HG03520 (cell line): Measurements from ENCODE around the gene COA7.
"Not testable (repeated sequence)": the region's sequence is repeated elsewhere in the genome, so short reads cannot be mapped to it uniquely, and the experiment has no call there.

Source experiments
- ATAC-seq: cut with Tn5 transposase; IDR thresholded peaks from one replicate; pipeline ENCODE4 v1.9.1; 2021; ENCODE audit warnings: mild to moderate bottlenecking, moderate library complexity; ENCODE audit not compliant: unreplicated experiment

COA7 gene

DNA sequence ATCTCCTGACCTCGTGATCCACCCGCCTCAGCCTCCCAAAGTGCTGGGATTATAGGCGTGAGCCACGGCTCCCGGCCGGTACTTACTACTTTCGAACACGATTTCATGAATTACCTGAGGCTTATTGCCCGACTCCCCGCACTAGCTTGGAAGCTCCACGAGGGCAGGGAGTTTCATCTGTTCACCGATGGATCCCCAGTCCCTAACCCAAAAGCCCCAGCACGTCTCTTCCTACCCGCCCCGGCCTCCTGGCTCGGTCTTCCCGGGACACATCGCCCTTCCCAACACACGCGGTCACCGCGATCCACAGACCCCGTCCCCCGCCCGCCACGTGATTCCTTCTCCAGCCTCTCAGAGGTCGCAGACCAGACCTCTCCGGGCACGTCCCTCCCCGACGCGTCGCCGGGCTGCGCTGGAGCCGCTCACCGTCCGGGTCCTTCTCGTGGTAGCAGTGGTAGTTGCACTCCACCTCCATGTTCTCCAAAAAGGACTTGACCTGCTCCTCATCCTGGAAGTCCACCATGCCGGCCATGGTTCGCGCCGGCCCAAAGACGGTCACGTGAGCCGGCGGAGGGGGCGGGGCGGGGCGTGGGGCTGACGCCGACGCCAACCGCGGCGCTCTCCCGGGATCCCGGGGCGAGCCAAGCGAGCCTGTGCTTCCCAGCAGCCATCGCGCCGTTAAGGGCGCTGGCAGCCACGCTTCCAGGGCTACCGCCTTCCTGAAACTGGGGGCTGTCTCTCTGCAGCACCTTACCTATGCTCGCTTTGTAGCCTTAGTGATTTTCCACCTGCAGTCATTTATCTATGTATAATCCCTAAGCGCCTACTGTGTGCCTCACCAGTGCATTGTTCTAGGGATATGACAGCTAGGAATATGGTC lies at the start of gene COA7:
COA7 (minus strand) TSS at position 553 of the 880 bp plus-strand sequence; CDS start at position 532, 21 bp downstream.
- peak; percentile 29 for ATAC-seq

- no peak for ATAC-seq
Measured at GRCh38 chr1:52747450-52747849, 49.3 kb upstream of the COA7 start.

- ATAC-seq = no peak
Measured at GRCh38 chr1:52746189-52746588, 48.0 kb upstream of the COA7 start.

GRCh38 chr1:52741259-52741658 lies 43.1 kb upstream of the COA7 start:
- ATAC-seq = no peak

GRCh38 chr1:52739699-52740467 lies 41.7 kb upstream of the COA7 start:
- ATAC-seq = no peak

DNA sequence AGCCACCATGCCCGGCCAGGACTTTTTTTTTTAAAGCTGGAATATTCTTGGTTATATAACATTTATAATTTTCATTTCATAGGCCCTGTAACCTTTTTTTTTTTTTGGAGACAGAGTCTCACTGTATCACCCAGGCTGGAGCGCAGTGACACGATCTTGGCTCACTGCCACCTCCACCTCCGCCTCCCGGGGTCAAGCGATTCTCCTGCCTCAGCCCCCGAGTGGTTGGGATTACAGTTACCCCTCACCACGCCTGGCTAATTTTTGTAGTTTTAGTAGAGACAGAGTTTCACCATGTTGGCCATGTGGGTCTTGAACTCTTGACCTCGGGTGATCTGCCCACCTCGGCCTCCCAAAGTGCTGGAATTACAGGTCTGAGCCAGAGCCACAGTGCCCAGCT lies 40.7 kb upstream of the COA7 start:
- no peak for ATAC-seq

- ATAC-seq = no peak
Measured at GRCh38 chr1:52738148-52738547, 40.0 kb upstream of the COA7 start.

DNA sequence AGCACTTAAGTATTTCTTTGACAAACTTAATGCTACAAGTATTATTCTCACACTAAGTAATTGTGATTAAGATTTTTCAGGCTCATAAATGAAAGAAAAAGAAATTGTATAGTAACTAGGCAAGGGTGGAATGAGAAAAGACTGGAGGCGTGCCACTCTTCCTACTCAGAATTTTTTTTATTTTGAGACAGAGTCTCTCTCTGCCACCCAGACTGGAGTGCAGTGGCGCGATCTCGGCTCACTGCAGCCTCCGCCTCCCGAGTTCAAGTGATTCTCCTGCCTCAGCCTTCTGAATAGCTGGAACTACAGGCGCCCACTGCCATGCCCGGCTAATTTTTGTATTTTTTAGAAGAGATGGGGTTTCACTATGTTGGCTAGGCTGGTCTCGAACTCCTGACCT lies 37.2 kb upstream of the COA7 start:
- not testable (repeated sequence) for ATAC-seq

DNA sequence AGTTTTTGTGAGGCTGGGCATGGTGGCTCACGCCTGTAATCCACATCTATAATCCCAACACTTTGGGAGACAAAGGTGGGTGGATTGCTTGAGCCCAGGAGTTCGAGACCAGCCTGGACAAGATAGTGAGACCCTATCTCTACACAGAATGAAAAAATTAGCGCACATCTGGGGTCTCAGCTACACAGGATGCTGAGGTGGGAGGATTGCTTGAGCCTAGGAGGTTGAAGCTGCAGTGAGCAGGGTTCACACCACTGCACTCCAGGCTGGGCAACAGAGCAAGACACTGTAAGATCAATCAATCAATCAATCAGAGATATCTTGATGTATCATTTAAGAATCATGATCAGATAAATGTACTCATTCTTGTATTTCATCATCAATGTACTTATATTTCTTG lies 35.2 kb upstream of the COA7 start:
- ATAC-seq = no peak

- ATAC-seq = no peak
Measured at GRCh38 chr1:52727956-52728656, 30.0 kb upstream of the COA7 start.

- no peak for ATAC-seq
Measured at GRCh38 chr1:52727114-52727586, 29.0 kb upstream of the COA7 start.

- ATAC-seq = peak; percentile 90
Measured at GRCh38 chr1:52726265-52727113, 28.3 kb upstream of the COA7 start, which contains the start of gene ZYG11B. Gene ZYG11B, plus strand, starts transcription at chr1:52726453. Its CDS starts 201 bp downstream, at chr1:52726654.

DNA sequence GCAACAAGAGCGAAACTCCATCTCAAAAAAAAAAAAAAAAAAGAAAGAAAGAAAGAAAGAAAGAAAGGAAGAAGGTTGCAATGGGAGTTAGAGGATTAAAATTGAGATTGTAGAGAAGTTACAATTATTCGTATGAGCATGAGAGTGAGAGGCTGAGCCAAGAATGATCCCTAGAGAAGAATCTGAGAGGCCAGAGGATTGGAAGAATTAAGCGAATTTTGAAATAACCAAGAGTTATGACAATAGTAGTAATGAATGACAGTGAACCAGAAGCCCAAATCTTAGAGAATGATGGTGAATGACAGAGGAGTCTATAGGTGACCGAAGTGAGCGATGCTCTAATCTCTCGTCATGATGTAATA lies 27.7 kb upstream of the COA7 start:
- no peak for ATAC-seq

DNA sequence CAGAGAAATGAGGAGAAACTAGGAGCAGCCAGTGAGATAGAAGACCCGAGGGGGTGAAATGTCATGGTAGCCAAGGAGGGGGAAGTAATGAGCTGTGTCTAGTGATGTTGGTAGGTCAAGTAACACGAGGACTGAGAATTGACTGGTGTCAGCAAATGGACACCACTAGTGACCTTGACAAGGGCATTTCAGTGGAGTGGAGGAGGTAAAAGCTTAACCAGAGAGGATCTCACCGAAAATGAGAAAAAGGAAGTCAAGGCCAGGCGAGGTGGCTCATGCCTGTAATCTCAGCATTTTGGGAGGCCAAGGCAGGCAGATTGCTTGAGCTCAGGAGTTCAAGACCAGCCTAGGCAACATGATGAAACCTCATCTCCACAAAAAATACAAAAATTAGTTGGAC lies 25.1 kb upstream of the COA7 start:
- no peak for ATAC-seq

- ATAC-seq = not testable (repeated sequence)
Measured at GRCh38 chr1:52715296-52715695, 17.1 kb upstream of the COA7 start.

- no peak for ATAC-seq
Measured at GRCh38 chr1:52713590-52713989, 15.4 kb upstream of the COA7 start.

- ATAC-seq = no peak
Measured at GRCh38 chr1:52709016-52709415, 10.9 kb upstream of the COA7 start.

DNA sequence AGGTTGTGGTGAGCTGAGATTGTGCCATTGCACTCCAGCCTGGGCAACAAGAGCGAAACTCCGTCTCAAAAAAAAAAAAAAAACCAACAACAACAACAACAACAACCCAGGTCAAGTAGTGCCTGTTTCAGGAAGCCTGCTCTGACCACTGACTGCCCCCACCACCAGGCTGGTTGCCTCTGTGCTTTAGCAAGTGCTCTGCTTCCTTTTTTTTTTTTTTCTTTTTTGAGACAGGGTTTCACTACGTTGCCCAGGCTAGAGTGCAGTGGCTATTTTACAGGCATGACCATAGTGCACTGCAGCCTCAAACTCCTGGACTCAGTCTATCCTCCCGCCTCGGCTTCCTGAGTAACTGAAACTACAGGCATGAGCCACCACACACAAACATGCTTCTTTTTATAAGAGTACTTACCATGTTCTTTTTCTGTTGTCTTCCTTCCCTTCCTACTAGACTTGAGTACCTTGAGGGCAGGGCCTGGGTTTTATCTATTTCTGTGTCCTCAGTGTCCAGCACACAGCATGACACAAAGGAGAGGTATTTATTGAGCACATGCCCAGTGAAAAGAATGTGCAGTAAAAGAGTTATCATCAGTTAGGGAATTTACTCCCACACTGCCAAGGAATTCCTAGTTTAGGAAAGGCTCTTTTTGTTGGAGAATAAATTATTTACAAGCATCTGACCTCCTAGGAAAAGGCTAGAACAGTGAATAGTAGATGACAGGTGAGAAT lies 9.9 kb upstream of the COA7 start:
- no peak for ATAC-seq
